HEK293 (cell line): ENCODE data around the gene SH3BP1.
A peak's percentile ranks its signal among the peaks of the same experiment; 100 is the strongest.

Source experiments
- CTCF ChIA-PET: fragments of 350-600 bp; formaldehyde crosslinking; extraction: SDS; loops from one replicate; lab custom pipeline; 2021; ENCODE audit warnings: antibody characterized with exemption; lab: Yijun Ruan, JAX
- POLR2A ChIA-PET: fragments of 300-600 bp; formaldehyde crosslinking; extraction: SDS; loops from one replicate; lab custom pipeline; 2020; ENCODE audit warnings: antibody characterized with exemption, inconsistent platforms; lab: Yijun Ruan, JAX
- H3K27ac ChIP-seq: fragments of 200-500 bp; sonication (Bioruptor generic); 2 replicates; pipeline ENCODE4 v1.5.1; 2014; ENCODE audit warnings: low read depth, low read length, control low read depth, inconsistent platforms; ENCODE audit errors: extremely low read depth
- H3K36me3 ChIP-seq, 2 experiments: fragments of 200-500 bp in 1 of 2; sonication (Bioruptor generic) in 1 of 2; 1 replicate in 1 of 2; 2 replicates in 1 of 2; pipeline ENCODE4 v1.5.1; 2014 to 2017; ENCODE audit warnings: inconsistent platforms in 2 of 2, low read length in 2 of 2; ENCODE audit not compliant: control insufficient read depth in 2 of 2, insufficient read depth in 1 of 2
- H3K4me1 ChIP-seq: fragments of 200-500 bp; sonication (Bioruptor generic); 2 replicates; pipeline ENCODE4 v1.5.1; 2014; ENCODE audit warnings: mild to moderate bottlenecking, low read length, inconsistent platforms; ENCODE audit not compliant: control insufficient read depth, insufficient read depth
- H3K4me3 ChIP-seq: 2 replicates; pipeline ENCODE4 v1.5.1; 2011; ENCODE audit warnings: low read depth, mild to moderate bottlenecking, control low read depth, low read length, moderate library complexity
- H3K9me3 ChIP-seq: fragments of 200-500 bp; sonication (Bioruptor generic); 2 replicates; pipeline ENCODE4 v1.5.1; 2014; ENCODE audit warnings: low read depth, low read length, inconsistent platforms; ENCODE audit not compliant: control insufficient read depth, insufficient read depth
- BCL11A ChIP-seq: fragments of 450-650 bp; formaldehyde crosslinking; IDR thresholded peaks from 2 replicates; pipeline ENCODE4 v1.5.1; 2016; ENCODE audit warnings: low read depth, missing biosample characterization, missing genetic modification characterization
- GLI4 ChIP-seq: fragments of 450-650 bp; formaldehyde crosslinking; IDR thresholded peaks from 2 replicates; pipeline ENCODE4 v1.5.1; 2016; ENCODE audit warnings: missing biosample characterization, missing genetic modification characterization
- REST ChIP-seq: fragments of 450-650 bp; formaldehyde crosslinking; IDR thresholded peaks from 2 replicates; pipeline ENCODE4 v1.5.1; 2016; ENCODE audit warnings: missing biosample characterization, missing genetic modification characterization
- SETDB1 ChIP-seq: IDR thresholded peaks from one replicate; pipeline ENCODE4 v1.6.1; 2017; ENCODE audit warnings: mild to moderate bottlenecking, low read length, moderate library complexity, mixed read lengths; ENCODE audit not compliant: insufficient read length
- ZBTB21 ChIP-seq: fragments of 450-650 bp; formaldehyde crosslinking; IDR thresholded peaks from 2 replicates; pipeline ENCODE4 v1.5.1; 2017; ENCODE audit warnings: missing biosample characterization, missing genetic modification characterization
- ZBTB7A ChIP-seq: fragments of 450-650 bp; formaldehyde crosslinking; IDR thresholded peaks from 2 replicates; pipeline ENCODE4 v1.5.1; 2016; ENCODE audit warnings: low read depth, missing biosample characterization, missing genetic modification characterization
- ZEB2 ChIP-seq: fragments of 450-650 bp; formaldehyde crosslinking; IDR thresholded peaks from 2 replicates; pipeline ENCODE4 v1.5.1; 2016; ENCODE audit warnings: missing biosample characterization, missing genetic modification characterization
- ZFP3 ChIP-seq: fragments of 450-650 bp; formaldehyde crosslinking; IDR thresholded peaks from 2 replicates; pipeline ENCODE4 v1.5.1; 2016; ENCODE audit warnings: low read depth, missing biosample characterization, missing genetic modification characterization
- ZFP69B ChIP-seq: fragments of 450-650 bp; formaldehyde crosslinking; IDR thresholded peaks from 2 replicates; pipeline ENCODE4 v1.5.1; 2016; ENCODE audit warnings: missing biosample characterization, missing genetic modification characterization
- ZIC2 ChIP-seq: fragments of 450-650 bp; formaldehyde crosslinking; IDR thresholded peaks from 2 replicates; pipeline ENCODE4 v1.5.1; 2016; ENCODE audit warnings: missing biosample characterization, missing genetic modification characterization
- ZNF114 ChIP-seq: fragments of 450-650 bp; formaldehyde crosslinking; IDR thresholded peaks from 2 replicates; pipeline ENCODE4 v1.5.0; 2017; ENCODE audit warnings: missing biosample characterization, missing genetic modification characterization
- ZNF2 ChIP-seq: fragments of 450-650 bp; formaldehyde crosslinking; IDR thresholded peaks from 2 replicates; pipeline ENCODE4 v1.5.1; 2016; ENCODE audit warnings: missing biosample characterization, missing genetic modification characterization
- ZNF26 ChIP-seq: fragments of 450-650 bp; formaldehyde crosslinking; IDR thresholded peaks from 2 replicates; pipeline ENCODE4 v1.5.1; 2016; ENCODE audit warnings: missing biosample characterization, missing genetic modification characterization
- ZNF274 ChIP-seq, 2 experiments: fragments of 200-500 bp in 1 of 2; fragments of 450-650 bp in 1 of 2; sonication (Bioruptor generic) in 1 of 2; formaldehyde crosslinking in 1 of 2; IDR thresholded peaks; 2 replicates each; pipeline versions ENCODE4 v1.5.1 to v1.6.1; 2014 to 2016; ENCODE audit warnings: borderline replicate concordance in 1 of 2, inconsistent platforms in 1 of 2, low read length in 1 of 2, missing biosample characterization in 1 of 2, missing genetic modification characterization in 1 of 2
- ZNF37A ChIP-seq: fragments of 450-650 bp; IDR thresholded peaks from 2 replicates; pipeline ENCODE4 v1.5.1; 2018; ENCODE audit warnings: missing biosample characterization, missing genetic modification characterization
- ZNF423 ChIP-seq: fragments of 450-650 bp; formaldehyde crosslinking; IDR thresholded peaks from 2 replicates; pipeline ENCODE4 v1.5.1; 2016; ENCODE audit warnings: missing biosample characterization, missing genetic modification characterization
- ZNF510 ChIP-seq: fragments of 450-650 bp; formaldehyde crosslinking; IDR thresholded peaks from 2 replicates; pipeline ENCODE4 v1.5.1; 2018; ENCODE audit warnings: mild to moderate bottlenecking, missing genetic modification characterization, missing biosample characterization; ENCODE audit not compliant: insufficient replicate concordance
- ZNF596 ChIP-seq: fragments of 450-650 bp; IDR thresholded peaks from 2 replicates; pipeline ENCODE4 v1.5.0; 2018; ENCODE audit warnings: missing biosample characterization, mild to moderate bottlenecking, missing genetic modification characterization, moderate library complexity
- ZSCAN4 ChIP-seq: fragments of 450-650 bp; formaldehyde crosslinking; IDR thresholded peaks from 2 replicates; pipeline ENCODE4 v1.5.1; 2017; ENCODE audit warnings: missing biosample characterization, missing genetic modification characterization
- TF ChIP-seq, protein P1 (sequence below): fragments of 450-650 bp; formaldehyde crosslinking; IDR thresholded peaks from 2 replicates; pipeline ENCODE4; 2016; ENCODE audit warnings: missing biosample characterization, missing genetic modification characterization
- TF ChIP-seq, protein P2 (sequence below): fragments of 450-650 bp; formaldehyde crosslinking; IDR thresholded peaks from 2 replicates; pipeline ENCODE4 v1.5.1; 2016; ENCODE audit warnings: missing biosample characterization, missing genetic modification characterization, borderline replicate concordance

SH3BP1 gene

DNA sequence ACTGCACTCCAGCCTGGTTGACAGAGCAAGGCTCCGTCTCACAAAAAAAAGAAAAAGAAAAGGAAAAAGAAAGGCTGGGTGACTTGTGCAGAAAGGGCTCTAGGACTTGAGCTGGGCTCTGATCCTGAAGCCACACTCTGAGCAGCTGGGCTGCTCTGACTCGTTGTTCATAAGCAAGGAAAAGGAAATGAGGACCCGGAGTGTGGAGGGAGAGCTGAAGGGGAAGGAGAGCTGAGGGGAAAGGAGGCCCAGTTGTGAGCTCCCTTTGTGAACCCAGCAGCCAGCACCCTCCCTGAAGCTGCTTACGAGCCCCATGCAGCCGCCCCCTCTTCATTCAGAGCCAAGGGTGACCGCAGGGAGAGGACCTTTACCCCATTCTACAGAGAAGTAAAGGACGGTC lies 12.3 kb upstream of the SH3BP1 start (continued):
- TF ChIP-seq ZSCAN4 (tag by site-specific recombination) (no peak), SETDB1 (no peak), ZBTB21 (tag by site-specific recombination) (no peak), ZBTB7A (tag by site-specific recombination) (no peak), ZFP3 (tag by site-specific recombination) (no peak), ZNF423 (tag by site-specific recombination) (no peak), ZEB2 (tag by site-specific recombination) (no peak)

DNA sequence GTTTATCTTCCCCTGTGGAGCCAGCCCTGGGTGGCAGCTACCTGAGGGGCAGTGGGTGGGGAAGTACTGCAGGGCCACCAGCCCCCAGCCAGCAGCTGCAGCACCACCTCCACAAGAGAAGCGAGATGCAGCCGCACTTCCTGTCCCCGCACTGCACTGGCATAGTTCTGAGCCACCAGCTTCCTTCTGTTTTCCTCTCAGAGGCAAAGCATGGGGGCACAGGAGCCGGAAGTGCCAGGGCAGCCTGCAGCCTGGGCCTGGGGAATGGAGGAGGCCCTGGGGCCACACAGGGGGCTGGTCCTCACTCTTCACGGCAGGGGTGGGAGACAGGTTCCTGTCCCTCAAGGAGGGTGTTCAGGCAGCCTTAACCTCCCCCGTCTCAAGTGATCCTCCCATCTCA lies 11.9 kb upstream of the SH3BP1 start:
- POLR2A ChIA-PET: interaction anchor here (1.3 to 2.6 kb wide), 3 partner anchors 10 to 19 kb away, joined by 4 to 8 read pairs (median 4); partner anchors contain the start of gene GGA1
- Histone ChIP-seq H3K27ac (no peak overlapping the region), H3K9me3 (no peaks in the 10 kb centered on the region), H3K4me1 (no peaks in the 10 kb centered on the region), H3K4me3 (no peak overlapping the region)
- CTCF ChIA-PET: interaction anchor here (1.1 to 10.4 kb wide), 3 partner anchors 9 to 15 kb away, joined by 3 to 107 read pairs (median 3); no protein-coding TSS in a partner anchor
- peak; percentile 45 for TF ChIP-seq ZIC2 (tag by site-specific recombination)
- TF ChIP-seq, protein P1, sequence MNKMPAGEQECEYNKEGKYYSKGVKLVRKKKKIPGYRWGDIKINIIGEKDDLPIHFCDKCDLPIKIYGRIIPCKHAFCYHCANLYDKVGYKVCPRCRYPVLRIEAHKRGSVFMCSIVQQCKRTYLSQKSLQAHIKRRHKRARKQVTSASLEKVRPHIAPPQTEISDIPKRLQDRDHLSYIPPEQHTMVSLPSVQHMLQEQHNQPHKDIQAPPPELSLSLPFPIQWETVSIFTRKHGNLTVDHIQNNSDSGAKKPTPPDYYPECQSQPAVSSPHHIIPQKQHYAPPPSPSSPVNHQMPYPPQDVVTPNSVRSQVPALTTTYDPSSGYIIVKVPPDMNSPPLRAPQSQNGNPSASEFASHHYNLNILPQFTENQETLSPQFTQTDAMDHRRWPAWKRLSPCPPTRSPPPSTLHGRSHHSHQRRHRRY (tag by site-specific recombination): no peak
- TF ChIP-seq, all 188 proteins: peak for 1
- peaks cover 6 to 92% of the 10 kb centered on the region in 2 experiments; a peak in 2 of 3 replicates for H3K36me3 ChIP-seq

DNA sequence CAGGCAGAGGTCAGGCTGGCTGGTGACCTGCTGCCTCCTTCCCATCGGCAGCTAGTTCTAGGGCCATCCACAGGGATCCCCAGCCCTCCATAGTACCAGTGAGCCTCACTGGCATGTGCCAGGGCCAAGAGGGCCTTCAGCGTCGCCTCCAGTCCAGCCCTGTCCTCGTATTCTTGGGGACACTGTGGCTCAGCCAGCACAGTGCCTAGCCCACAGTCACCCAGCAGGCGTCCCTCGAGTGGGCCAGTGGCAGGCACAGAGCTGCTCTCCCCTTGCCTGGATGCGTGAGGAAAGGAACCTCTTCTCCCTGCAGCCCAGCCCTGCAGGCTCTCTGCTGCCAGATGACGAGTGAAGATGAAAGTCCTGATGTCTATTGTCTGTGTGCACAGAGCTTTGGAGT lies 10.6 kb upstream of the SH3BP1 start:
- CTCF ChIA-PET: interaction anchor here (1.4 to 10.4 kb wide), 2 partner anchors 14 to 22 kb away, joined by 12 to 107 read pairs; no protein-coding TSS in a partner anchor
- Histone ChIP-seq H3K4me3 (no peak overlapping the region), H3K4me1 (peaks cover 8% of the 10 kb centered on the region), H3K36me3 (peaks cover 6 to 86% of the 10 kb centered on the region in 2 experiments; a peak in 2 of 3 replicates), H3K9me3 (no peaks in the 10 kb centered on the region), H3K27ac (no peak overlapping the region)
- TF ChIP-seq GLI4 (tag by site-specific recombination): no peak
- TF ChIP-seq REST: no peak
- no peak for TF ChIP-seq ZFP69B (tag by site-specific recombination)
- no peak for TF ChIP-seq ZNF37A (tag by site-specific recombination)
- no peak for TF ChIP-seq ZNF510 (tag by site-specific recombination)
- TF ChIP-seq ZNF2 (tag by site-specific recombination): no peak
- no peak for TF ChIP-seq ZNF274 (IDR thresholded peaks at IDR 0.05; ENCODE audit: low read length)
- no peak for TF ChIP-seq ZNF274 (tag by site-specific recombination; IDR thresholded peaks at IDR 0.05; ENCODE audit: borderline replicate concordance)
- no peak for TF ChIP-seq ZNF26 (tag by site-specific recombination)
- TF ChIP-seq ZNF596 (tag by site-specific recombination): no peak
- TF ChIP-seq BCL11A (tag by site-specific recombination): no peak
- TF ChIP-seq, protein P2, sequence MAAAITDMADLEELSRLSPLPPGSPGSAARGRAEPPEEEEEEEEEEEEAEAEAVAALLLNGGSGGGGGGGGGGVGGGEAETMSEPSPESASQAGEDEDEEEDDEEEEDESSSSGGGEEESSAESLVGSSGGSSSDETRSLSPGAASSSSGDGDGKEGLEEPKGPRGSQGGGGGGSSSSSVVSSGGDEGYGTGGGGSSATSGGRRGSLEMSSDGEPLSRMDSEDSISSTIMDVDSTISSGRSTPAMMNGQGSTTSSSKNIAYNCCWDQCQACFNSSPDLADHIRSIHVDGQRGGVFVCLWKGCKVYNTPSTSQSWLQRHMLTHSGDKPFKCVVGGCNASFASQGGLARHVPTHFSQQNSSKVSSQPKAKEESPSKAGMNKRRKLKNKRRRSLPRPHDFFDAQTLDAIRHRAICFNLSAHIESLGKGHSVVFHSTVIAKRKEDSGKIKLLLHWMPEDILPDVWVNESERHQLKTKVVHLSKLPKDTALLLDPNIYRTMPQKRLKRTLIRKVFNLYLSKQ (tag by site-specific recombination): no peak
- no peak for TF ChIP-seq ZNF114 (tag by site-specific recombination)
- POLR2A ChIA-PET: interaction anchor here (0.8 to 2.6 kb wide), 3 partner anchors 14 to 48 kb away, joined by 4 to 8 read pairs (median 4); partner anchors contain the start of gene GGA1
